NB4 (cell line): Measurements from ENCODE around the gene CDX4.

Experiments used
- DNase-seq: peaks from one replicate; pipeline ENCODE4 v3.0.0; 2010; ENCODE audit warnings: low read depth
- H3K4me3 ChIP-seq: one replicate; pipeline ENCODE4 v1.5.1; 2011; ENCODE audit warnings: mild to moderate bottlenecking, low read depth, low read length, moderate library complexity
- CTCF ChIP-seq: IDR thresholded peaks from one replicate; pipeline ENCODE4 v1.5.1; 2012; ENCODE audit warnings: low read depth, low read length
- MAX ChIP-seq: IDR thresholded peaks from 2 replicates; pipeline ENCODE4 v1.6.1; 2011; ENCODE audit warnings: low read depth, low read length
- MYC ChIP-seq: IDR thresholded peaks from 2 replicates; pipeline ENCODE4 v1.6.1; 2011; ENCODE audit warnings: low read depth, low read length
- POLR2A ChIP-seq: IDR thresholded peaks from 2 replicates; pipeline ENCODE4 v1.6.1; 2011; ENCODE audit warnings: mild to moderate bottlenecking; ENCODE audit not compliant: insufficient read length; ENCODE audit errors: extremely low read depth

CDX4 gene

DNA sequence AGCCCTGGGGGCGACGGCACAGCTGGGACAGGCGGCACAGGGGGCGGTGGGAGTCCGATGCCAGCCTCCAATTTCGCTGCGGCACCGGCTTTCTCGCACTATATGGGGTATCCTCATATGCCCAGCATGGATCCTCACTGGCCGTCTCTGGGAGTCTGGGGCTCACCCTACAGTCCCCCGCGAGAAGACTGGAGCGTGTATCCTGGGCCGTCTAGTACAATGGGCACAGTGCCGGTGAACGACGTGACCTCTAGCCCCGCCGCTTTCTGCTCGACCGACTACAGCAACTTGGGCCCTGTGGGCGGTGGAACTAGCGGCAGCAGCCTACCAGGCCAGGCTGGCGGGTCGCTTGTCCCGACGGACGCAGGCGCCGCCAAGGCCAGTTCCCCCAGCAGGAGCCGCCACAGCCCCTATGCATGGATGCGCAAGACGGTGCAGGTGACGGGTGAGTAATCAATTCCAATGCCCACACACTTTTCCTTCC, 500 bp downstream of the CDX4 start:
- TF ChIP-seq MYC: no peak
- TF ChIP-seq POLR2A: no peak
- no peak for TF ChIP-seq MAX
- TF ChIP-seq CTCF: no peak
- DNase-seq: no peak
- H3K4me3 ChIP-seq: no peak overlapping the region

- no peak overlapping the region for H3K4me3 ChIP-seq
- TF ChIP-seq CTCF (no peak), MYC (no peak), POLR2A (no peak), MAX (no peak)
- no peak for DNase-seq
These were observed 1.5 kb downstream of the CDX4 start for GRCh38 chrX:73448379-73448778.

GRCh38 chrX:73455171-73455570, 8.3 kb downstream of the CDX4 start:
- TF ChIP-seq MYC (no peak), POLR2A (no peak), CTCF (no peak), MAX (no peak)
- H3K4me3 ChIP-seq: no peak overlapping the region
- no peak for DNase-seq

DNA sequence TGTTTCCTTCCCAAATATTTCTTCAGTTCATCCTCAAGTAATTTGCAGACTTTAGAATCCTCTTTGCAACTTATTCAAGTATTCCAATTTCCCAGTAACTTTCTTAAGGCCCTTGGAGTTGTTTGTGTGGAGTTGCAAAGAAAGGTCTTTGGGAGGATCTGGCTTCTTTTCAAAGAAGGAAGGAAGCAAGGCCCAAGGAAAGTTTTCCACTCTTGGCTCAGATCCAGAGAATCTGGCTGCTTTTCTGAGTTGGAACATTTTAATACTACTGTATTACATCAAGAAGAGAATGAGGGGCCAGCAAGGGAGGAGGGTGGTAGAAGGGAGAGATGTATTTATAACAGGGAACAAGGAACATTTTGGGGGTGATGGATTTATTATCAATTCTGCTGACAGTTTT, 10.5 kb downstream of the CDX4 start:
- H3K4me3 ChIP-seq: no peak overlapping the region
- TF ChIP-seq POLR2A (no peak), MAX (no peak), CTCF (no peak), MYC (no peak)
- DNase-seq: no peak

DNA sequence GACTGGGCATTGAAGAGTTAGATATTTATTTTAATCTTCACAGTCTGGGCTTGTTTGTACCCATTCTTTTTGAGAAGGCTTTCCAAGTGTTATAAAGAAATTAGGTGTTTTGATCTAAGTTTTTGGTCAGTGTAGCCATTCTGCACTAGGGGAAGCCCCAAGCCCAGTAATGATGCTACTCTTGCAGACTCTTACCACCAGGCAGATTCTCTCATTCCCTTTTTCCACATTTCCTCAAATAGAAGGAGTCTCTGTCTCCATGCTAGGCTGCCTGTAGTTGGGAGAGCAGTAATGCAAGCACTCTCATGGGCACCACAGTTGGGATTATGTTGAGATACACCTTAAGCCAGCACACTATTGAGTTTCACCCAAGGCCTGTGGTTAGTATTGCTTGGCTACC, 21.5 kb downstream of the CDX4 start:
- no peak overlapping the region for H3K4me3 ChIP-seq
- no peak for TF ChIP-seq CTCF
- no peak for TF ChIP-seq MAX
- TF ChIP-seq POLR2A: no peak
- no peak for TF ChIP-seq MYC
- DNase-seq: no peak

- H3K4me3 ChIP-seq: no peak overlapping the region
- no peak for DNase-seq
- no peak for TF ChIP-seq MYC
- no peak for TF ChIP-seq POLR2A
- no peak for TF ChIP-seq MAX
- TF ChIP-seq CTCF: no peak
These were observed 32.1 kb downstream of the CDX4 start for GRCh38 chrX:73478961-73479360.
